HEK293 (cell line): ENCODE results near the gene GLB1L2.

Experiments used
- CTCF ChIA-PET: fragments of 350-600 bp; formaldehyde crosslinking; extraction: SDS; loops from one replicate; lab custom pipeline; 2021; ENCODE audit warnings: antibody characterized with exemption; lab: Yijun Ruan, JAX
- POLR2A ChIA-PET: fragments of 300-600 bp; formaldehyde crosslinking; extraction: SDS; loops from one replicate; lab custom pipeline; 2020; ENCODE audit warnings: antibody characterized with exemption, inconsistent platforms; lab: Yijun Ruan, JAX
- H3K27ac ChIP-seq: fragments of 200-500 bp; sonication (Bioruptor generic); 2 replicates; pipeline ENCODE4 v1.5.1; 2014; ENCODE audit warnings: low read depth, low read length, control low read depth, inconsistent platforms; ENCODE audit errors: extremely low read depth
- H3K36me3 ChIP-seq, 2 experiments: fragments of 200-500 bp in 1 of 2; sonication (Bioruptor generic) in 1 of 2; 1 replicate in 1 of 2; 2 replicates in 1 of 2; pipeline ENCODE4 v1.5.1; 2014 to 2017; ENCODE audit warnings: inconsistent platforms in 2 of 2, low read length in 2 of 2; ENCODE audit not compliant: control insufficient read depth in 2 of 2, insufficient read depth in 1 of 2
- H3K4me1 ChIP-seq: fragments of 200-500 bp; sonication (Bioruptor generic); 2 replicates; pipeline ENCODE4 v1.5.1; 2014; ENCODE audit warnings: mild to moderate bottlenecking, low read length, inconsistent platforms; ENCODE audit not compliant: control insufficient read depth, insufficient read depth
- H3K4me3 ChIP-seq: 2 replicates; pipeline ENCODE4 v1.5.1; 2011; ENCODE audit warnings: low read depth, mild to moderate bottlenecking, control low read depth, low read length, moderate library complexity
- H3K9me3 ChIP-seq: fragments of 200-500 bp; sonication (Bioruptor generic); 2 replicates; pipeline ENCODE4 v1.5.1; 2014; ENCODE audit warnings: low read depth, low read length, inconsistent platforms; ENCODE audit not compliant: control insufficient read depth, insufficient read depth
- AEBP2 ChIP-seq: fragments of 450-650 bp; formaldehyde crosslinking; IDR thresholded peaks from 2 replicates; pipeline ENCODE4 v1.5.1; 2016; ENCODE audit warnings: missing biosample characterization, missing genetic modification characterization, borderline replicate concordance
- ATF2 ChIP-seq: fragments of 450-650 bp; formaldehyde crosslinking; IDR thresholded peaks from 2 replicates; pipeline ENCODE4 v1.5.1; 2016; ENCODE audit warnings: missing biosample characterization, missing genetic modification characterization, low read depth
- BCL11B ChIP-seq: fragments of 450-650 bp; formaldehyde crosslinking; IDR thresholded peaks from 2 replicates; pipeline ENCODE4 v1.5.1; 2016; ENCODE audit warnings: low read depth, missing biosample characterization, missing genetic modification characterization
- EGR2 ChIP-seq: fragments of 450-650 bp; formaldehyde crosslinking; IDR thresholded peaks from 2 replicates; pipeline ENCODE4 v1.5.1; 2016; ENCODE audit warnings: low read depth, missing biosample characterization, missing genetic modification characterization
- ELK4 ChIP-seq: IDR thresholded peaks from 2 replicates; pipeline ENCODE4 v1.6.1; 2011; ENCODE audit warnings: mild to moderate bottlenecking, low read depth, low read length, borderline replicate concordance
- FEZF1 ChIP-seq: fragments of 450-650 bp; formaldehyde crosslinking; IDR thresholded peaks from 2 replicates; pipeline ENCODE4 v1.5.1; 2016; ENCODE audit warnings: missing biosample characterization, missing genetic modification characterization
- HOXC10 ChIP-seq: sonication (generic); formaldehyde crosslinking; IDR thresholded peaks from 2 replicates; pipeline ENCODE4 v1.8.1; 2023; ENCODE audit warnings: mild to moderate bottlenecking, missing genetic modification reagents
- KLF17 ChIP-seq: fragments of 450-650 bp; formaldehyde crosslinking; IDR thresholded peaks from 2 replicates; pipeline ENCODE4 v1.5.1; 2016; ENCODE audit warnings: missing biosample characterization, missing genetic modification characterization
- PATZ1 ChIP-seq: fragments of 450-650 bp; formaldehyde crosslinking; IDR thresholded peaks from 2 replicates; pipeline ENCODE4 v1.5.1; 2016; ENCODE audit warnings: missing biosample characterization, missing genetic modification characterization
- PRDM1 ChIP-seq: fragments of 450-650 bp; formaldehyde crosslinking; IDR thresholded peaks from 2 replicates; pipeline ENCODE4; 2016; ENCODE audit warnings: missing biosample characterization, missing genetic modification characterization
- RBAK ChIP-seq: fragments of 450-650 bp; formaldehyde crosslinking; IDR thresholded peaks from 2 replicates; pipeline ENCODE4 v1.5.1; 2016; ENCODE audit warnings: missing biosample characterization, missing genetic modification characterization
- SETDB1 ChIP-seq: IDR thresholded peaks from one replicate; pipeline ENCODE4 v1.6.1; 2017; ENCODE audit warnings: mild to moderate bottlenecking, low read length, moderate library complexity, mixed read lengths; ENCODE audit not compliant: insufficient read length
- SP3 ChIP-seq: fragments of 450-650 bp; formaldehyde crosslinking; IDR thresholded peaks from 2 replicates; pipeline ENCODE4 v1.5.1; 2016; ENCODE audit warnings: missing biosample characterization, missing genetic modification characterization
- TCF7L2 ChIP-seq: IDR thresholded peaks from 2 replicates; pipeline ENCODE4 v1.6.1; 2011; ENCODE audit warnings: low read depth, mild to moderate bottlenecking, inconsistent platforms, low read length, moderate library complexity, borderline replicate concordance
- ZBTB8A ChIP-seq: fragments of 450-650 bp; formaldehyde crosslinking; IDR thresholded peaks from 2 replicates; pipeline ENCODE4 v1.5.1; 2016; ENCODE audit warnings: missing biosample characterization, missing genetic modification characterization
- ZFHX2 ChIP-seq: fragments of 450-650 bp; formaldehyde crosslinking; conservative IDR thresholded peaks from 2 replicates; pipeline ENCODE4 v1.5.1; 2016; ENCODE audit warnings: missing biosample characterization, missing genetic modification characterization
- ZNF114 ChIP-seq: fragments of 450-650 bp; formaldehyde crosslinking; IDR thresholded peaks from 2 replicates; pipeline ENCODE4 v1.5.0; 2017; ENCODE audit warnings: missing biosample characterization, missing genetic modification characterization
- ZNF157 ChIP-seq: fragments of 450-650 bp; formaldehyde crosslinking; IDR thresholded peaks from 2 replicates; pipeline ENCODE4 v1.5.1; 2016; ENCODE audit warnings: missing biosample characterization, missing genetic modification characterization
- ZNF16 ChIP-seq: fragments of 450-650 bp; formaldehyde crosslinking; IDR thresholded peaks from 2 replicates; pipeline ENCODE4 v1.5.1; 2016; ENCODE audit warnings: low read depth, missing biosample characterization, missing genetic modification characterization
- ZNF239 ChIP-seq: fragments of 450-650 bp; formaldehyde crosslinking; IDR thresholded peaks from 2 replicates; pipeline ENCODE4 v1.5.1; 2016; ENCODE audit warnings: missing biosample characterization, missing genetic modification characterization
- ZNF391 ChIP-seq: fragments of 450-650 bp; formaldehyde crosslinking; IDR thresholded peaks from 2 replicates; pipeline ENCODE4 v1.5.1; 2016; ENCODE audit warnings: low read depth, missing biosample characterization, missing genetic modification characterization, borderline replicate concordance
- ZNF513 ChIP-seq: fragments of 450-650 bp; IDR thresholded peaks from 2 replicates; pipeline ENCODE4 v1.5.1; 2018; ENCODE audit warnings: missing biosample characterization, missing genetic modification characterization
- ZNF645 ChIP-seq: fragments of 450-650 bp; formaldehyde crosslinking; IDR thresholded peaks from 2 replicates; pipeline ENCODE4; 2016; ENCODE audit warnings: missing biosample characterization, missing genetic modification characterization
- ZSCAN30 ChIP-seq: fragments of 450-650 bp; IDR thresholded peaks from 2 replicates; pipeline ENCODE4 v1.5.1; 2018; ENCODE audit warnings: missing biosample characterization, mild to moderate bottlenecking, missing genetic modification characterization, moderate library complexity
- ZSCAN4 ChIP-seq: fragments of 450-650 bp; formaldehyde crosslinking; IDR thresholded peaks from 2 replicates; pipeline ENCODE4 v1.5.1; 2017; ENCODE audit warnings: missing biosample characterization, missing genetic modification characterization

The GLB1L2 gene

GRCh38 chr11:134386945-134387344 lies 55.2 kb downstream of the GLB1L2 start:
- Histone ChIP-seq H3K4me3 (no peak overlapping the region), H3K4me1 (peaks cover 3% of the 10 kb centered on the region; the same call in 1 of the 2 replicates), H3K9me3 (no peaks in the 10 kb centered on the region), H3K36me3 (no peaks in the 10 kb centered on the region), H3K27ac (no peak overlapping the region)
- CTCF ChIA-PET = interaction anchor here (0.9 kb wide), 1 partner anchor 179 kb away, joined by 3 read pairs; no protein-coding TSS in a partner anchor
- TF ChIP-seq SP3 (tag by site-specific recombination) = no peak
- TF ChIP-seq EGR2 (tag by site-specific recombination) = peak; percentile 94
- TF ChIP-seq FEZF1 = no peak
- TF ChIP-seq PRDM1 (tag by site-specific recombination) = no peak
- no peak for TF ChIP-seq PATZ1 (tag by site-specific recombination)
- no peak for TF ChIP-seq ZNF391 (tag by site-specific recombination)
- TF ChIP-seq KLF17 (tag by site-specific recombination) = 0 out of 2 replicates have a peak, but pooled peaks have one; percentile 47
- TF ChIP-seq ZNF239 (tag by site-specific recombination) = no peak
- TF ChIP-seq ZFHX2 = peak; percentile 83
- TF ChIP-seq HOXC10 (CRISPR knock-in tag) = no peak
- no peak for TF ChIP-seq TCF7L2
- no peak for TF ChIP-seq BCL11B (tag by site-specific recombination)
- no peak for TF ChIP-seq AEBP2 (tag by site-specific recombination)
- no peak for TF ChIP-seq ZBTB8A (tag by site-specific recombination)
- TF ChIP-seq SETDB1 = no peak
- TF ChIP-seq RBAK (tag by site-specific recombination) = no peak
- no peak for TF ChIP-seq ZNF513 (tag by site-specific recombination)
- POLR2A ChIA-PET = no interaction called here

- CTCF ChIA-PET = no interaction called here
- H3K9me3 ChIP-seq = no peaks in the 10 kb centered on the region
- H3K4me3 ChIP-seq = no peak overlapping the region
- no peak overlapping the region for H3K27ac ChIP-seq
- no peaks in the 10 kb centered on the region for H3K36me3 ChIP-seq
- peaks cover 3% of the 10 kb centered on the region; the same call in 1 of the 2 replicates for H3K4me1 ChIP-seq
- POLR2A ChIA-PET = no interaction called here
- TF ChIP-seq ZNF157 (tag by site-specific recombination) (no peak), ZNF645 (no peak), ATF2 (tag by site-specific recombination) (no peak), ZNF114 (tag by site-specific recombination) (no peak), ELK4 (no peak), ZSCAN4 (tag by site-specific recombination) (no peak), ZSCAN30 (tag by site-specific recombination) (no peak), ZNF16 (tag by site-specific recombination) (no peak)
Measured at GRCh38 chr11:134387501-134387900, 55.7 kb downstream of the GLB1L2 start.
